ENCODE data around the gene NTSR1.
A peak's percentile ranks its signal among the peaks of the same experiment; 100 is the strongest.

NTSR1 gene

DNA sequence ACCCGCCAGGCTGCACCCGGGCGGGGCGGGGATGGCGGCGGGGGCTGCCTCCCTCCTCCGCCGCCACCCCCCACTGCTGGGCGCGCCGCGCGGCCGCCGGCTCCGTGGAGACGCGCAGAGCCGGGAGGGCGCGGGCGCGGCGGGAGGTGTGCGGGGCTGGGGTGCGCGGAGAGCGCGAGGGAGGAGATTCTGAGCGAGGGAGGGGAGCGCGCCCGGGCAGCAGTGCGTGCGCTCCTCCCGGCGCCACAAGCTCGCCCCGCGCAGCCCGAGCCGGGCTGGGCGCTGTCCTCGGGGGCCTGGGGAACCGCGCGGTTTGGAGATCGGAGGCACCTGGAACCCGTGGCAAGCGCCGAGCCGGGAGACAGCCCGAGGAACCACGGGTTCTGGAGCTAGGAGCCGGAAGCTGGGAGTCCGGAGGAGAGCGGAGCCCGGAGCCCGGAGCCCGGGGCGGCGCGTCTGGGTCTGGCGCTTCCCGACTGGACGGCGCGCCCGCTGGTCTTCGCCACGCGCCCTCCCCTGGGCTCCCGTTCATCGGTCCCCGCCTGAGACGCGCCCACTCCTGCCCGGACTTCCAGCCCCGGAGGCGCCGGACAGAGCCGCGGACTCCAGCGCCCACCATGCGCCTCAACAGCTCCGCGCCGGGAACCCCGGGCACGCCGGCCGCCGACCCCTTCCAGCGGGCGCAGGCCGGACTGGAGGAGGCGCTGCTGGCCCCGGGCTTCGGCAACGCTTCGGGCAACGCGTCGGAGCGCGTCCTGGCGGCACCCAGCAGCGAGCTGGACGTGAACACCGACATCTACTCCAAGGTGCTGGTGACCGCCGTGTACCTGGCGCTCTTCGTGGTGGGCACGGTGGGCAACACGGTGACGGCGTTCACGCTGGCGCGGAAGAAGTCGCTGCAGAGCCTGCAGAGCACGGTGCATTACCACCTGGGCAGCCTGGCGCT is at the start of gene NTSR1:
Gene NTSR1 (plus strand): TSS at position 246 of the 946 bp plus-strand sequence. CDS start 372 bp downstream, at position 618.
- Histone ChIP-seq H3K36me3 (ENCODE audit: control insufficient read depth, insufficient read depth, low read length) (no peaks in the 10 kb centered on the region), H3K9me3 (ENCODE audit: control insufficient read depth, low read length) (no peaks in the 10 kb centered on the region), H3K4me1 (ENCODE audit: control insufficient read depth, insufficient read depth, low read length) (peaks cover 5% of the 10 kb centered on the region), H3K27me3 (ENCODE audit: control insufficient read depth, insufficient read depth, low read length) (peaks cover 76% of the 10 kb centered on the region), H3K4me3 (ENCODE audit: low read length) (no peak within 1 kb of the TSS), H3K9ac (ENCODE audit: low read length) (no peak within 1 kb of the TSS)

DNA sequence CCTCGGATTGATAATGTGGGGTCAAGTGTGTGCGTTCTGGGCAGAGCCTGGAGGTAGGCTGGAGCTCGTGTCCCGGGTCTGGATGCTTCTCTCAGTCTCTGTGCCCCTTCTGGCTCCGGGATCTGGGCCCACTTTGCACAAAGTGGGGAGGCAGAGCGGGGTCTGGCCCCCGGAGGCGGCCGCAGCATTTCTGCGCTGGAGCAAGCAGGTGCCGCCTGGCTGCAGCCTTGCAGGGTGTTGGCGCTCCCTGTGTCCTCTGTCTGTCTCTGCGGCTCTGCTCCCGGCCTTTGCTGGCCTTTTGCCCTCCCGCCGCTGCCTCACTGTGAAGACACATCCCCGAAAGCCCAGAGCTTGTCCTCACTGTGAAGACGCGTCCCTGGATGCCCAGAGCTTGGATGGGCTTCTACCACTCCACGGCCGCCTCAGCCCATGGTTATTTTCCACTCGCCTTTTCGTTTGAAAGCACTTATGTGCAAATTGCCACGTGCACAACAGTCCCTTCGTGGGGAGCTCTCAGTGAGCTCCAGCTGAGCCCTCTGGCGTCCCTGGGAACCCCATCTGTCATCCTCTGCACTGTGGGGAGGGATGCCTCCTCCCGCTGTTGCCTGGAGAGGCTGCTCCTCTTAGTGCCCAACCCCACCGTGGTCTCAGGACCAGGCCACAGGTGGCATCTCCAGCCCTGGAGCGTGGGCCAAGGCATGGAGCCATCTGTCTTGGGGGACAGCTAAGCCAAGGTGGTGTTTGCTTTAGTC is 49.0 kb upstream of the NTSR1 start:
- Histone ChIP-seq H3K4me3 (ENCODE audit: low read length) (no peak overlapping the region), H3K9me3 (ENCODE audit: control insufficient read depth, low read length) (no peaks in the 10 kb centered on the region), H3K4me1 (ENCODE audit: control insufficient read depth, insufficient read depth, low read length) (peaks cover 20% of the 10 kb centered on the region), H3K9ac (ENCODE audit: low read length) (no peak overlapping the region), H3K27me3 (ENCODE audit: control insufficient read depth, insufficient read depth, low read length) (peaks cover 2% of the 10 kb centered on the region), H3K36me3 (ENCODE audit: control insufficient read depth, insufficient read depth, low read length) (no peaks in the 10 kb centered on the region)

DNA sequence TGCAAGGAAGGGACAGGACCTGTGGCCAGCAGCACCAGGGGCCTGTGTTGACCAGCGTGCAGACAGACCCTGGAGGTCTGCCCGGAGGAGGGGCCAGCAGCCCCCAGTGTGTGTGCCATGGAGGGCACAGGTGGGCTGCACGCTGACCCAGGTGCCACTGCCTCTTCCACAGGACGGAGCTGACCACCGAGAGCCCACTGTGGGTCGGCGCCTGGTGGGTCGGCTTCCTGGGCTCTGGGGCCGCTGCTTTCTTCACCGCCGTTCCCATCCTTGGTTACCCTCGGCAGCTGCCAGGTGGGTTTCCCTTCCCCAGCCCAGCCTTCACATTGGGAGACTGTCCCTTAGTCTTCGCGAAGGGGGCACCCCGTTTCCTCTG is 48.4 kb upstream of the NTSR1 start:
- H3K9ac ChIP-seq (ENCODE audit: low read length) = no peak overlapping the region
- peaks cover 2% of the 10 kb centered on the region for H3K27me3 ChIP-seq (ENCODE audit: control insufficient read depth, insufficient read depth, low read length)
- no peaks in the 10 kb centered on the region for H3K36me3 ChIP-seq (ENCODE audit: control insufficient read depth, insufficient read depth, low read length)
- H3K4me1 ChIP-seq (ENCODE audit: control insufficient read depth, insufficient read depth, low read length) = peaks cover 20% of the 10 kb centered on the region
- no peaks in the 10 kb centered on the region for H3K9me3 ChIP-seq (ENCODE audit: control insufficient read depth, low read length)
- H3K4me3 ChIP-seq (ENCODE audit: low read length) = no peak overlapping the region

DNA sequence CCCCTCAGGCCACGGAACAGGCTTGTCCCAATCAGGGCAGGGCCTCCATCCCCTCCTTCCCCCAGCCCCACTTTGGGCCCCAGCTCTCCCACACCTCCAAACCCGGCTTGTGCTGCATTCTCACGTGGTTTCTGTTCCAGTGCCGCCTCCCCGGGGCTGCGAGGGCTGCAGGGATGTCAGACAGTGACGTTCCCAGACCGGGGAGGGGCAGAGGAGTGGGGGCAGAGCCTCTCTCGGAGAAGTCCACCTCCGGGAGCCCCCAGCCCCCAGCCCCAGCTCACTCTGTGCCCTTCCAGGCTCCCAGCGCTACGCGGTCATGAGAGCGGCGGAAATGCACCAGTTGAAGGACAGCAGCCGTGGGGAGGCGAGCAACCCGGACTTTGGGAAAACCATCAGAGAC is 47.9 kb upstream of the NTSR1 start:
- H3K36me3 ChIP-seq (ENCODE audit: control insufficient read depth, insufficient read depth, low read length) = no peaks in the 10 kb centered on the region
- H3K27me3 ChIP-seq (ENCODE audit: control insufficient read depth, insufficient read depth, low read length) = peaks cover 2% of the 10 kb centered on the region
- H3K9me3 ChIP-seq (ENCODE audit: control insufficient read depth, low read length) = no peaks in the 10 kb centered on the region
- H3K4me3 ChIP-seq (ENCODE audit: low read length) = no peak overlapping the region
- H3K9ac ChIP-seq (ENCODE audit: low read length) = no peak overlapping the region
- peaks cover 20% of the 10 kb centered on the region for H3K4me1 ChIP-seq (ENCODE audit: control insufficient read depth, insufficient read depth, low read length)

DNA sequence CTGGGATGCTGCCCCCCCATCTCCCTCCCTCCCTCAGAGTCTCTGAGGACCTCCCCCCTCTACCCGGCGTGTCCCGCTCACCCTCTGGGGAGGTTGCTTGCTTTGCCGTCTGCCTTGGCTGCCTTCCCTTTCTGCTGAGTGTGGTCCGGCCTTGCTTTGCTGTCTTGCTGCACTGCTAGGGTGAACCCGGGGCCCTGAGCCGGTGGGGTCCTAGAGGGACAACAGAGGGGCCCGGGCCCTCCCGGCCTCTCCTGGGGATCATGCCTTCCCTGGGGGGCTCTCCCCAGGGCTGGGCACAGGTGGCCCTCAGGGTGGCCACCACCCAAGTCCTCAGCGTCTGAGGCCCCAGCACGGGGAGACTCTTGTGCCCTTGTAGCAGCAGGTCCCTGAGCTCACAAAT is 47.0 kb upstream of the NTSR1 start:
- Histone ChIP-seq H3K9ac (ENCODE audit: low read length) (peak overlapping the region; percentile 17), H3K9me3 (ENCODE audit: control insufficient read depth, low read length) (no peaks in the 10 kb centered on the region), H3K36me3 (ENCODE audit: control insufficient read depth, insufficient read depth, low read length) (no peaks in the 10 kb centered on the region), H3K27me3 (ENCODE audit: control insufficient read depth, insufficient read depth, low read length) (peaks cover 2% of the 10 kb centered on the region), H3K4me1 (ENCODE audit: control insufficient read depth, insufficient read depth, low read length) (peaks cover 26% of the 10 kb centered on the region), H3K4me3 (ENCODE audit: low read length) (no peak overlapping the region)

DNA sequence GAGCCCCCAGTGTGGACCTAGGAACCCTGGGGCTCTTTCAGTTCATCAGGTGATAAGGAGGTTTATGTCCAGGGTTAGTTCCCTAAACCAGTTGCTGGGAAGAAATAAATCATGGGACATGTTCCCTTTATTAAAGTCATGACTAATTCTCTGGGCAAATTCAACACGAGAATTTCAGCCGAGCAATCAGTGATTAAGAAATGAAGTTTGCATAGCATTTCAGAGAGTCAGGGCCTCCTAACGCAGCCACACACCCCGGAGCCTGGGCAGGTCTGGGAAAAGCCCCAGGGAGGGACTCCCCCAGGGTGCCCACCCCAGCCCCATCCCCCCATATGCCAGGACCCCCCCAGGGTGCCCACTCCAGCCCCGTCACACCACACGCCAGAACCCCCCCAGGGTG is 46.2 kb upstream of the NTSR1 start:
- Histone ChIP-seq H3K27me3 (ENCODE audit: control insufficient read depth, insufficient read depth, low read length) (peaks cover 2% of the 10 kb centered on the region), H3K36me3 (ENCODE audit: control insufficient read depth, insufficient read depth, low read length) (no peaks in the 10 kb centered on the region), H3K9me3 (ENCODE audit: control insufficient read depth, low read length) (no peaks in the 10 kb centered on the region), H3K9ac (ENCODE audit: low read length) (peak overlapping the region; percentile 17), H3K4me1 (ENCODE audit: control insufficient read depth, insufficient read depth, low read length) (peaks cover 34% of the 10 kb centered on the region), H3K4me3 (ENCODE audit: low read length) (no peak overlapping the region)

DNA sequence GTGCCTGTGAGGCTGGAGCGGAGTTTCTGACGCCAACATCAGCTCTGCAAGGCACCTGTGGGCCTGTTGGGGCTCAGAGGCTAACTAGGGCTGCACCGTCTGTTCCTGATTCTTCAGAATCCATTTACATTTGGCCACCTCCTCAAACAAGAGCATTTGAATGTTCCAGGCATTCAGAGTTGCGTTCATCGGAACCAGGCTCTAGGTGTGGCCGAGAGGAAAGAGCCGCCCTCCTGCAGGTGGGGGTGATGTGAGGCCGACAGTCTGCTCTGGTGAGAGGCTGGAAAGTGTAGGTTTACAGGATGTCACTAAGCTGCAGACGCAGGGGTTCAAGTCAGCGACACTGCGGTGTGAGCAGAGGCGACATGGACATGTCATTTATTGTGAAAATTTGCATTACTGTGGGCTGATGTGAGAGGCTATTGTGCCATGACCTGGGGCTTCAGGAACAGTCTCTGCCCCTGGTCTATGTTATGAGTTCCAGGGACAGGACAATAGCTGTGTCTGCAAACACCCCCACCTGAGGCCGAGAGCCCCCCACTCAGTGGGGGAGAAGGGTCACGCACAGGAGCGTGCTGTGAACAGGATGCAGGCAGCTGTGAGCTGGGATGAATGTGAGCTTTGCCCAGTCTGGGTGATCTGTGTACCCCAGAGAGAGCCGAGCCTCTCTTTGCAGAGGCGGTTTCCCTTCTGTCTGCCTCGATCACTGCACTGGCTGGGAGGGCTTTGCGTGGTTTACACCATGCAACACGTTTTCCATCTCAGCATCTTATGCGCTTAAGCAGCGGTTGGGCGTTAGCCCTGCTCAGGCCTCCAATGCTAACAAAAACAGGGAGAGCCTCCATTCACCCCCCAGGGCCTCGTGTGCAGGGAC is 45.3 kb upstream of the NTSR1 start:
- Histone ChIP-seq H3K27me3 (ENCODE audit: control insufficient read depth, insufficient read depth, low read length) (peaks cover 2% of the 10 kb centered on the region), H3K9ac (ENCODE audit: low read length) (peak overlapping the region; percentile 45), H3K9me3 (ENCODE audit: control insufficient read depth, low read length) (no peaks in the 10 kb centered on the region), H3K4me3 (ENCODE audit: low read length) (no peak overlapping the region), H3K4me1 (ENCODE audit: control insufficient read depth, insufficient read depth, low read length) (peaks cover 37% of the 10 kb centered on the region), H3K36me3 (ENCODE audit: control insufficient read depth, insufficient read depth, low read length) (peaks cover 7% of the 10 kb centered on the region)

DNA sequence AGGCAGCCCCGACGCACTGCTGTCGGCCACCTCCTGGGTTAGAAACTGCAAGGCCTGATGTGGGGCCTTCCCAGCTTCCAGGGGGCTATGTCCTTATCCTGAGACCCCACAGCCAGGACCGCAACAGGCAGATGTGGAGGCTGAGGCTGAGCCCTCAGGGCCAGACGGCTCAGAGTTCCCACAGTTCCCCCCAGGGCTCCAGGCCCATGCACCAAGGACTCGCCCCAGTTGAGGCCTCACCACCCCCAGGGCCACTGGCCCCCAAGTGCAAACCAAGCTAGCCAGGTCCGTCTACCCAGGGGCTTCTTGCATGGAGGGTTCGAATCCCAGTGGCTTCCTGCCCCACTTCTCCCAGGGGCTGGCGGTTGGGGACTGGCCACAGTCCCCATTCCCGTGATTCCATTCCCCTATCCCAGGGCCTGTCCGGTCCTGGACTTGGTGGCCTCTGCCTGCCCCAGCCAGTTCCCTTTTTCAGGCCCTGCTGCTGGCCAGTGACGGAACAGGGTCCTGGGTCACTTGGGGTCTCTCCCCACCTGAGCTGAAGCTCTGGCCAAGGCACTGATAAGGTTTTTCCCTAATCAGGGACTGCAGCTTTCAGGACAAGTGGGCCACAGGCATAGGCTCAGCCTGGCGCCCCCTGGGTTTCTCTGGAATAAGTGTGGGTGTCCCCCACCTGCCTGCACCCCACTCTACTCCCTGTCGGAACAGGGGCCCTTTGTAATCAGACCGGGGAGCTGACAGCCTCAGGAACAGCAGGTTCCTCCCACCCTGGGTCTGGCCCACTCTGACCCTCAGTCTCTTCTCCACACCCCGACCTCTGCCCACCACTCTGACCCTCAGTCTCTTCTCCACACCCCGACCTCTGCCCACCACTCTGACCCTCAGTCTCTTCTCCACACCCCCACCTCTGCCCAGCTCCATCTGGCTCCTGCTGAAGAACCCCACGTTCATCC is 44.3 kb upstream of the NTSR1 start:
- peaks cover 37% of the 10 kb centered on the region for H3K4me1 ChIP-seq (ENCODE audit: control insufficient read depth, insufficient read depth, low read length)
- H3K36me3 ChIP-seq (ENCODE audit: control insufficient read depth, insufficient read depth, low read length) = peaks cover 7% of the 10 kb centered on the region
- H3K9ac ChIP-seq (ENCODE audit: low read length) = peak overlapping the region; percentile 12
- H3K27me3 ChIP-seq (ENCODE audit: control insufficient read depth, insufficient read depth, low read length) = peaks cover 2% of the 10 kb centered on the region
- no peak overlapping the region for H3K4me3 ChIP-seq (ENCODE audit: low read length)
- H3K9me3 ChIP-seq (ENCODE audit: control insufficient read depth, low read length) = no peaks in the 10 kb centered on the region

DNA sequence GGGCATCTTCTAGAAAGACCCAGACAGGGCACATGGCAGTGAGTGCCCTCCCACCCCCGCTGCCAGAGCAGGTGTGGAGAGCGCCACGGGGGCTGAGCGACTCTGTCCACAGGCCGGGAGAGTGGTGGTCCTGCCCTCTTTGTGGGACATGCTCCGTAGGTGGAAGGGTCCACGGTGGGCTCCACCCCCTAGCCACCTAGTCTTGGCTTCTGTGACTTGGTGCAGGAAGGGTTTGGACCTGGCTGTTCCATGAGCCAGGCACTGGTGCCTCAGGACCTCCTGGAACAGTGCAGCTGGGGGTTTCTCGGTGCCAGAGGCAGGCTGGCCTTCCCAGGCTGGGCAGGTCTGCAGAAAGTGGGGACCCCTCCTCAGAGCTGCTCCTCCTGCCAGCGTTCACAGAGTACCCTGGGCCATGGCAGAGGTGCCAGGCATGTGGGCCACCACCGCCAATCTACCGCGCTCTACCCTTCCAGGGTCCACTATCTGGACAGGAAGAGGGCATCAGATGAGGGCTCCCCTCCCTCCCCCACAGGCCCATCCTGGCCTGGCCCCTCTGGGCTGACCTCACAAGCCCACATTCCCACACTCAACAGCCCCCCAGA is 43.4 kb upstream of the NTSR1 start:
- Histone ChIP-seq H3K9me3 (ENCODE audit: control insufficient read depth, low read length) (no peaks in the 10 kb centered on the region), H3K4me3 (ENCODE audit: low read length) (no peak overlapping the region), H3K4me1 (ENCODE audit: control insufficient read depth, insufficient read depth, low read length) (peaks cover 37% of the 10 kb centered on the region), H3K9ac (ENCODE audit: low read length) (peak overlapping the region; percentile 12), H3K36me3 (ENCODE audit: control insufficient read depth, insufficient read depth, low read length) (peaks cover 7% of the 10 kb centered on the region), H3K27me3 (ENCODE audit: control insufficient read depth, insufficient read depth, low read length) (peaks cover 2% of the 10 kb centered on the region)

DNA sequence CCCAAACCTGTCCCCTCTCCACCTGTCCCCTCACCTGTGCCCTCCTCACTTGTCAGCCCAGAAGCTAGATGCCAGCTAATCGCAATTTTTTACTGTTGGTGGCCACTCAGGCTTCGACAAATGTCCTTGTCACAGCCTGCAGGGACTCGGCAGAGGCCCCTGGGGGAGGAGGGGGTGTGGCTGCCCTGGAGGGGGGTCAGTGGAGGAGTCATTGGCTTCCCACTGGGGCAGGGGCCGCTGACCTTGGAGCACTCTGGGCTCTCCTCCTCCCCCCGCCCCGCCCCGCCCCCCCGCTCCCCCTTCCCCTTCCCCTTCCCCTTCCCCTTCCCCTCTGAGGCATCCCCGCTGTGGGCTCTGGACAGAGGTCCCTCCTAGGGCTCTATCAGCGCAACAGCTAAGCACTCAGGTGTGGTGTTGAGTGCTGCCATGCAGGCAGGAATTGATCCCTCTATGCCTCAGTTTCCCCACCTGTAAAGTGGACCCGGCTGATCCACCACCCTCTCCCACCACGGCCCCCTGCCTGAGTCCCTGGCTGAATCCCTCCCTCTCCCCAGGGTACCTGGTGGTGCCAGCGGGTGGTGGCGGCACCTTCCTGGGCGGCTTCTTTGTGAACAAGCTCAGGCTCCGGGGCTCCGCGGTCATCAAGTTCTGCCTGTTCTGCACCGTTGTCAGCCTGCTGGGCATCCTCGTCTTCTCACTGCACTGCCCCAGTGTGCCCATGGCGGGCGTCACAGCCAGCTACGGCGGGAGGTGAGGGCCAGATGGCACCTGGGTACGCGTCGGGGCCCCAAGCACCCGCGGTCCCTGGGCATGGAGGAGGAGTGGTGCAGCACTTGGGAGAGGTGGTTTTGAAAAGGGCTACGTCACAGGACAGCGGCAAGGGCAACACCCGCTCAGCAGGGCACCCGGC is 42.6 kb upstream of the NTSR1 start:
- no peak overlapping the region for H3K4me3 ChIP-seq (ENCODE audit: low read length)
- H3K9me3 ChIP-seq (ENCODE audit: control insufficient read depth, low read length) = no peaks in the 10 kb centered on the region
- H3K4me1 ChIP-seq (ENCODE audit: control insufficient read depth, insufficient read depth, low read length) = peaks cover 37% of the 10 kb centered on the region
- peak overlapping the region; percentile 27 for H3K9ac ChIP-seq (ENCODE audit: low read length)
- peaks cover 2% of the 10 kb centered on the region for H3K27me3 ChIP-seq (ENCODE audit: control insufficient read depth, insufficient read depth, low read length)
- peaks cover 7% of the 10 kb centered on the region for H3K36me3 ChIP-seq (ENCODE audit: control insufficient read depth, insufficient read depth, low read length)

All from mucosa of stomach (tissue), 1 donor.